HepG2 (cell line): ENCODE data around the gene TKFC. TPM values are rescaled to one million over a fixed set of nuclear protein-coding genes. Genes with fewer than 3 reads are reported as not detected.

Experiments
- ATF7 ChIP-seq, 2 experiments: fragments of 450-650 bp in 1 of 2; sonication (generic) in 1 of 2; formaldehyde crosslinking in 1 of 2; IDR thresholded peaks; 2 replicates each; pipeline versions ENCODE4 v1.4.0 to v1.6.1; 2016 to 2020; ENCODE audit warnings: antibody characterized with exemption in 1 of 2, mild to moderate bottlenecking in 1 of 2, missing genetic modification reagents in 1 of 2
- ATRX ChIP-seq: sonication (generic); formaldehyde crosslinking; IDR thresholded peaks from 2 replicates; pipeline ENCODE4 v1.4.0; 2020; ENCODE audit warnings: missing genetic modification reagents, borderline replicate concordance
- CBX2 ChIP-seq, 2 experiments: fragments of 200-600 bp in 1 of 2; sonication (generic); formaldehyde crosslinking in 1 of 2; IDR thresholded peaks; 2 replicates each; pipeline versions ENCODE4 v1.7.0 to v1.8.1; 2018 to 2022; ENCODE audit warnings: low read depth in 2 of 2, low read length in 1 of 2, mild to moderate bottlenecking in 1 of 2, missing genetic modification reagents in 1 of 2
- EHMT2 ChIP-seq: fragments of 200-600 bp; sonication (generic); IDR thresholded peaks from 2 replicates; pipeline ENCODE4 v1.7.0; 2017; ENCODE audit warnings: antibody characterized with exemption, low read depth, low read length, borderline replicate concordance
- ELF1 ChIP-seq: sonication (generic); formaldehyde crosslinking; IDR thresholded peaks from 2 replicates; pipeline ENCODE4 v1.4.0; 2020; ENCODE audit warnings: missing genetic modification reagents
- FOXK1 ChIP-seq: sonication (generic); formaldehyde crosslinking; IDR thresholded peaks from 2 replicates; pipeline ENCODE4 v1.4.0; 2020; ENCODE audit warnings: low read depth, missing genetic modification reagents, borderline replicate concordance
- GPN1 ChIP-seq: sonication (generic); formaldehyde crosslinking; IDR thresholded peaks from 2 replicates; pipeline ENCODE4 v1.5.1; 2020; ENCODE audit warnings: missing genetic modification reagents, borderline replicate concordance
- GTF3A ChIP-seq: sonication (generic); formaldehyde crosslinking; conservative IDR thresholded peaks from 2 replicates; pipeline ENCODE4 v1.4.0; 2020; ENCODE audit warnings: mild to moderate bottlenecking, missing genetic modification reagents
- HNRNPUL1 ChIP-seq: fragments of 200-400 bp; formaldehyde crosslinking; IDR thresholded peaks from 2 replicates; pipeline ENCODE4 v1.6.1; 2017; ENCODE audit warnings: low read depth, mild to moderate bottlenecking, low read length, moderate library complexity
- MBD4 ChIP-seq: IDR thresholded peaks from 2 replicates; pipeline ENCODE4 v1.6.1; 2012; ENCODE audit warnings: low read length, inconsistent platforms, borderline replicate concordance
- MIER2 ChIP-seq: IDR thresholded peaks from 2 replicates; pipeline ENCODE4 v1.6.1; 2016; ENCODE audit warnings: missing biosample characterization, missing genetic modification reagents
- NFAT5 ChIP-seq: sonication (generic); formaldehyde crosslinking; IDR thresholded peaks from 2 replicates; pipeline ENCODE4 v1.4.0; 2020; ENCODE audit warnings: missing genetic modification reagents
- NFATC3 ChIP-seq: sonication (generic); formaldehyde crosslinking; IDR thresholded peaks from 2 replicates; pipeline ENCODE4 v1.5.1; 2020; ENCODE audit warnings: mild to moderate bottlenecking, missing genetic modification reagents
- SALL1 ChIP-seq: sonication (generic); formaldehyde crosslinking; IDR thresholded peaks from 2 replicates; pipeline ENCODE4 v1.8.0; 2022; ENCODE audit warnings: mild to moderate bottlenecking, missing genetic modification reagents
- SIN3A ChIP-seq: IDR thresholded peaks from 2 replicates; pipeline ENCODE4 v1.6.1; 2011; ENCODE audit warnings: low read depth, mild to moderate bottlenecking, control low read depth, low read length, borderline replicate concordance
- THAP11 ChIP-seq: IDR thresholded peaks from 2 replicates; pipeline ENCODE4 v1.6.1; 2016; ENCODE audit warnings: missing biosample characterization, missing genetic modification reagents
- ZFP36 ChIP-seq: fragments of 150-350 bp; IDR thresholded peaks from 2 replicates; pipeline ENCODE4 v1.6.1; 2018; ENCODE audit warnings: borderline replicate concordance, low read length, low read depth; ENCODE audit not compliant: partially characterized antibody
- ZNF264 ChIP-seq: sonication (generic); formaldehyde crosslinking; IDR thresholded peaks from 2 replicates; pipeline ENCODE4 v1.4.0; 2020; ENCODE audit warnings: missing genetic modification reagents
- ZNF333 ChIP-seq: sonication (generic); formaldehyde crosslinking; IDR thresholded peaks from 2 replicates; pipeline ENCODE4 v1.4.0; 2020; ENCODE audit warnings: mild to moderate bottlenecking, missing genetic modification reagents, borderline replicate concordance
- ZNF724P ChIP-seq: sonication (generic); formaldehyde crosslinking; IDR thresholded peaks from 2 replicates; pipeline ENCODE4 v1.8.0; 2022; ENCODE audit warnings: missing genetic modification reagents, borderline replicate concordance
- ZNF75D ChIP-seq: sonication (generic); formaldehyde crosslinking; IDR thresholded peaks from 2 replicates; pipeline ENCODE4 v1.8.1; 2023; ENCODE audit warnings: missing genetic modification reagents, mild to moderate bottlenecking, borderline replicate concordance
- ZNF782 ChIP-seq: sonication (generic); formaldehyde crosslinking; IDR thresholded peaks from 2 replicates; pipeline ENCODE4 v1.4.0; 2020; ENCODE audit warnings: missing genetic modification reagents, mild to moderate bottlenecking, borderline replicate concordance
- ZSCAN31 ChIP-seq: sonication (generic); formaldehyde crosslinking; IDR thresholded peaks from 2 replicates; pipeline ENCODE4 v1.5.0; 2020; ENCODE audit warnings: low read depth, mild to moderate bottlenecking, missing genetic modification reagents
- polyA plus RNA-seq, 8 experiments: library from polyadenylated mRNA; depleted of rRNA in 3 of 8; stranded (reverse) in 7 of 8; unstranded in 1 of 8; fragments of >200 nt; fragmentation: Illumina TruSeq in 4 of 8; extraction: Trizol in 4 of 8; gene quantifications; 2 replicates each; pipeline versions ENCODE4 v1.2.1 to v1.2.3, GENCODE V29; 2011 to 2016; ENCODE audit warnings: low read depth in 4 of 8, missing spikeins in 1 of 8, mixed read lengths in 1 of 8; ENCODE audit not compliant: insufficient read depth in 1 of 8
- total RNA-seq, 5 experiments: library from RNA; depleted of rRNA; stranded (reverse); fragments of >200 nt; fragmentation: Illumina TruSeq; extraction: Trizol; gene quantifications; 2 replicates each; pipeline ENCODE4 v1.2.3, GENCODE V29; 2016; ENCODE audit warnings: low read depth in 1 of 5
- TF ChIP-seq, protein P1 (sequence below): sonication (generic); formaldehyde crosslinking; IDR thresholded peaks from 2 replicates; pipeline ENCODE4 v1.8.1; 2023; ENCODE audit warnings: mild to moderate bottlenecking, missing genetic modification reagents

Gene TKFC
- total and polyA plus RNA-seq, 2 of the 13 experiments (the other 11 are each of a cell fraction or from before 2014, with no cell fraction given): 147 to 197 TPM

GRCh38 chr11:61294717-61295595, 38.1 kb upstream of the TKFC start, which contains the start of gene VWCE (continued):
- TF ChIP-seq ZNF724P (CRISPR knock-in tag) (no peak), MIER2 (CRISPR knock-in tag) (no peak), ZNF782 (no peak), NFATC3 (CRISPR knock-in tag) (no peak), SALL1 (CRISPR knock-in tag) (peak; percentile 40; the same call in 1 of the 2 replicates), CBX2 (IDR thresholded peaks at IDR 0.05; ENCODE audit: low read depth, low read length) (no peak), CBX2 (CRISPR knock-in tag; IDR thresholded peaks at IDR 0.05; ENCODE audit: low read depth) (no peak), ZNF264 (CRISPR knock-in tag) (no peak), FOXK1 (CRISPR knock-in tag) (no peak), NFAT5 (no peak; the same call in 1 of the 2 replicates), ZNF333 (CRISPR knock-in tag) (no peak), ELF1 (peak; percentile 16; the same call in 1 of the 2 replicates), HNRNPUL1 (no peak), ATRX (CRISPR knock-in tag) (no peak), SIN3A (0 out of 2 replicates have a peak, but pooled peaks have one; percentile 59), THAP11 (CRISPR knock-in tag) (peak; percentile 35; the same call in 1 of the 2 replicates), ZSCAN31 (CRISPR knock-in tag) (peak; percentile 70; the same call in 1 of the 2 replicates), MBD4 (no peak), GPN1 (CRISPR knock-in tag) (0 out of 2 replicates have a peak, but pooled peaks have one; percentile 57), GTF3A (CRISPR knock-in tag) (no peak), EHMT2 (no peak), ZFP36 (no peak), ATF7 (IDR thresholded peaks at IDR 0.05) (no peak), ATF7 (CRISPR knock-in tag; IDR thresholded peaks at IDR 0.05) (no peak), ZNF75D (CRISPR knock-in tag) (no peak)
- TF ChIP-seq, protein P1, sequence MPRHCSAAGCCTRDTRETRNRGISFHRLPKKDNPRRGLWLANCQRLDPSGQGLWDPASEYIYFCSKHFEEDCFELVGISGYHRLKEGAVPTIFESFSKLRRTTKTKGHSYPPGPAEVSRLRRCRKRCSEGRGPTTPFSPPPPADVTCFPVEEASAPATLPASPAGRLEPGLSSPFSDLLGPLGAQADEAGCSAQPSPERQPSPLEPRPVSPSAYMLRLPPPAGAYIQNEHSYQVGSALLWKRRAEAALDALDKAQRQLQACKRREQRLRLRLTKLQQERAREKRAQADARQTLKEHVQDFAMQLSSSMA (CRISPR knock-in tag): peak; percentile 62; the same call in 1 of the 2 replicates
